H1 (cell line): Measurements from ENCODE around the gene ZKSCAN1.

ENCODE experiments used
- BRCA1 ChIP-seq: IDR thresholded peaks from 2 replicates; pipeline ENCODE4 v1.6.1; 2012; ENCODE audit warnings: low read depth, low read length, improper control_type of control experiment
- CTCF ChIP-seq, 3 experiments: IDR thresholded peaks; 1 replicate in 2 of 3; 2 replicates in 1 of 3; pipeline versions ENCODE4 v1.5.1 to v1.6.1; 2011; ENCODE audit warnings: low read length in 3 of 3, mild to moderate bottlenecking in 3 of 3, inconsistent platforms in 2 of 3, low read depth in 1 of 3, moderate library complexity in 1 of 3; ENCODE audit not compliant: insufficient read depth in 1 of 3; ENCODE audit errors: control extremely low read depth in 1 of 3
- RAD21 ChIP-seq, 2 experiments: IDR thresholded peaks in 1 of 2; conservative IDR thresholded peaks in 1 of 2; 2 replicates each; pipeline ENCODE4 v1.6.1; 2011; ENCODE audit warnings: low read depth in 2 of 2, low read length in 2 of 2, improper control_type of control experiment in 1 of 2, inconsistent platforms in 1 of 2, mild to moderate bottlenecking in 1 of 2, moderate library complexity in 1 of 2

- TF ChIP-seq CTCF (IDR thresholded peaks at IDR 0.05; ENCODE audit: control extremely low read depth in 1 of 3, insufficient read depth in 1 of 3, low read depth in 1 of 3, low read length in 3 of 3) (no peak), RAD21 (IDR thresholded peaks at IDR 0.05 in 1 of 2, conservative IDR thresholded peaks at IDR 0.05 in 1 of 2; ENCODE audit: low read depth in 2 of 2, low read length in 2 of 2) (no peak), BRCA1 (no peak)
Measured at GRCh38 chr7:100016215-100016901, 962 bp downstream of the ZKSCAN1 start.
